MG63 (cell line): Measurements from ENCODE around the gene HES4. TPM values are rescaled to one million over a fixed set of nuclear protein-coding genes. Genes with fewer than 3 reads are reported as not detected.
"Not testable (repeated sequence)": the region's sequence is repeated elsewhere in the genome, so short reads cannot be mapped to it uniquely, and the experiment has no call there.

ENCODE experiments used
- DNase-seq: peaks from one replicate; pipeline ENCODE4 v3.0.0-alpha.2; 2020
- H3K27me3 ChIP-seq: fragments of 250-450 bp; sonication (Bioruptor Pico); 2 replicates; pipeline ENCODE4 v1.5.1; 2020; ENCODE audit warnings: mild to moderate bottlenecking, moderate library complexity
- H3K36me3 ChIP-seq: fragments of 250-450 bp; sonication (Bioruptor Pico); 2 replicates; pipeline ENCODE4 v1.5.1; 2020; ENCODE audit warnings: mild to moderate bottlenecking, moderate library complexity
- H3K4me3 ChIP-seq: fragments of 250-450 bp; sonication (Bioruptor Pico); 2 replicates; pipeline ENCODE4 v1.5.1; 2020; ENCODE audit warnings: mild to moderate bottlenecking, moderate library complexity
- H3K9me3 ChIP-seq: fragments of 250-450 bp; sonication (Bioruptor Pico); 2 replicates; pipeline ENCODE4 v1.5.1; 2020; ENCODE audit warnings: mild to moderate bottlenecking, moderate library complexity
- total RNA-seq: library from RNA; depleted of rRNA; stranded (reverse); fragments of >200 nt; shearing (Covaris generic); gene quantifications from 2 replicates; pipeline ENCODE4 v1.2.3, GENCODE V29; 2014; ENCODE audit warnings: low replicate concordance

Gene HES4
- total RNA-seq, 1 experiment from 2014 or later: 25.5 TPM

DNA sequence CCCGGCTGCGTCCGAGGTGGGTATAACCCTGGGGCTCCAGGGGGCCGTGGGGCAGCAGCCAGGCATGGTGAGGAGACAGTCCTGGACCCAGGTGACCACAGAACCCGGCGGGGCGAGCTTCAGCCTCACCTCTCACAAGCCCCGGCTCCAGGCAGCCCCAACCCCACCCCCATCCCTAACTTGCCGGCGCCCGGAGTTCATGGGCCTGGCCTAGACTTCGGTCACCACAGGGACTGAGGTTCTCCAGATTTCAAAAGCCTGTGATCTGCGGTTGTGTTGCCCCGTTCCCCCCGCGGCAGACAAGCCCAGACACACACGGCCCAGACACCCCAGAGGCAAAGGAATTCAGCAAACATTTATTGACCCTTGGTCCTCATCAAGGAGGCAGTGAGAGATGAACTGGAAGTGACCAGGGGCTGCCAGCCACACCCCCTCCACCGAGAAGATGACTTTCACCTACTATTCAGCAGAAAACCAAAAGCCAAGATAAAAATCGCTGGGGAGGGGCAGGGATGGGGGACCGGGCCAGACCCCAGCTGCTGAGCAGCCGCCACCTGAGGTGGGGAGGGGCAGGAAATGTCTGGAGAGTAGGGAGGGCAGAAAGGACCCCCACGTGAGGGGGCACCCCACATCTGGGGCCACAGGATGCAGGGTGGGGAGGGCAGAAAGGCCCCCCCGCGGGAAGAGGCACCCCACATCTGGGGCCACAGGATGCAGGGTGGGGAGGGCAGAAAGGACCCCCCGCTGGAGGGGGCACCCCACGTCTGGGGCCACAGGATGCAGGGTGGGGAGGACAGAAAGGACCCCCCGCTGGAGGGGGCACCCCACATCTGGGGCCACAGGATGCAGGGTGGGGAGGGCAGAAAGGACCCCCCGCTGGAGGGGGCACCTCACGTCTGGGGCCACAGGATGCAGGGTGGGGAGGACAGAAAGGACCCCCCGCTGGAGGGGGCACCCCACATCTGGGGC lies 3.9 kb downstream of the HES4 start:
- no peaks in the 10 kb centered on the region for H3K36me3 ChIP-seq
- H3K27me3 ChIP-seq: no peaks in the 10 kb centered on the region
- H3K4me3 ChIP-seq: no peak overlapping the region
- H3K9me3 ChIP-seq: no peaks in the 10 kb centered on the region
- DNase-seq: no peak

DNA sequence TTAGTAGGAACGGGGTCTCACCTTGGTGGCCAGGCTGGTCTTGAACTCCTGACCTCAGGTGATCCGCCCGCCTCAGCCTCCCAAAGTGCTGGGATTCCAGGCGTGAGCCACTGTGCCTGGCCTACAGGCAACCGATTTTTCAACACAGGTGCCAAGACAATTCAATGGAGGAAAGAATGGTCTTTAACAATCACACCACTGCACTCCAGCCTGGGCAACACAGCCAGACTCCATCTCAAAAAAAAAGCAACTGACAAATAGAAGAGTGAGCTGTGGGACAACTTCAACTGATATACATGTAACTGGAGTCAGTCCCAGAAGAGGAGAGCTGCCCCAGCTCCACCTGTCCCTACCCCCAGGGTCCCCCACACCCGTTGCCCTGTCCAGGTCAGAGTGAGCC lies 5.4 kb downstream of the HES4 start:
- not testable (repeated sequence) for H3K9me3 ChIP-seq, DNase-seq, H3K36me3 ChIP-seq, H3K4me3 ChIP-seq, H3K27me3 ChIP-seq

DNA sequence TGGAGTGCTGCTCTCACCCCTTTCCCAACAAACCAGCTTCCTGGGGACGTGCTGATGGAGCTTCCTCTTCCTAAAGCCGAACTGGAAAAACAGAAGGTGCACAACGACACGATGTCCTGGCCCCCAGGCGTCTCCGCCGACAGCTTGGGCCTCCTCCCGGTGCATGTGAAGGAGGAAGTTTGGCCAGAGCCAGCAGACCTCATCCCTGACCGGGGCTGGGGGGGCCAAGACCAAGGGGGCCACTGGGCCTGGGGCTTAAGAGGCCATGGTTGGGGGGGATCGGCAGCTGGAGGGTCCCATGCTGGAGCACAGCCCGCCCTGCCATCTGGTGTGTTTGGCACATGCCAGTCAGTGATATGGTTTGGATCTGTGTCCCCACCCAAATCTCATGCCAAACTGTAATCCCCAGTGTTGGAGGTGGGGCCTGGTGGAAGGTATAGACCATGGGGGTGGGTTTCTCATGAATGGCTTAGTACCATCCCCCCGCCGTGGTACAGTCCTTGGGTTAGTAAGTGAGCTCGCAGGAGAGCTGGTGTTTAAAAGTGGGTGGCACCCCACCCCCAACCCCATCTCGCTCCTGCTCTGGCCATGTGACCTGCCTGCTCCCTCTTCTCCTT lies 6.4 kb downstream of the HES4 start:
- DNase-seq: no peak
- Histone ChIP-seq H3K36me3 (no peaks in the 10 kb centered on the region), H3K27me3 (no peaks in the 10 kb centered on the region), H3K4me3 (no peak overlapping the region), H3K9me3 (no peaks in the 10 kb centered on the region)

DNA sequence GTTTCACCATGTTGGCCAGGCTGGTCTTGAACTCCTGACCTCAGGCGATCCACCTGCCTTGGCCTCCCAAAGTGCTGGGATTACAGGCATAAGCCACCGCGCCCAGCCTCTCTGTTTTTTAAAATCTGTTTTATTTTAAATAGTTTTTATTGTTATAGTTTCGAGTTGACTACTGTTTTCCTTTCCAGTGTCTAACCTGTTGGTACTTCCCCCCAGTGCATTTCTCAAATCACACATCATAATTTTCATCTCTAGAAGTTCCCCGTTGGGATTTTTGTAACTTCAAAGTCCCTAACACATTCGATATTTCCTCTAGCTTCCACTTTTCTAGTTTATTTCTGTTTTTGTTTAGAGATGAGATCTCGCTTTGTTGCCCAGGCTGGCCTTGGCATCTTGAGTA lies 7.5 kb downstream of the HES4 start:
- H3K4me3 ChIP-seq: no peak overlapping the region
- no peaks in the 10 kb centered on the region for H3K9me3 ChIP-seq
- no peaks in the 10 kb centered on the region for H3K36me3 ChIP-seq
- no peaks in the 10 kb centered on the region for H3K27me3 ChIP-seq
- no peak for DNase-seq

DNA sequence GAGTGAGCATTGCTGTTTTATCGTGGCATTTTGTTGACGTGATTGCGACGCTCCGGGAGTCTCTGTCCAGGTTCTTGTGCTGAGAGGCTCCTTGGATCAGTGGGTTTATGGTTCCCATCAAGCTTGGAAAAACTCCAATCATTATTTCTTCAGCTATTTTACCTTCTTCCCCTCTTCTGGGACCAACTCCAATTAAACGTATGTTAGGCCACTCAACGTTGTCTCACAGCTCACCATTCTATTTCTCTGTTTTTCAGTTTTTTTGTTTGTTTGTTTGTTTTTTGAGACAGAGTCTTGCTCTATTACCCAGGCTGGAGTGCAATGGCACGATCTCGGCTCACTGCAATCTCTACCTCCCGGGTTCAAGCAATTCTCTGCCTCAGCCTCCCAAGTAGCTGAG lies 8.0 kb downstream of the HES4 start:
- Histone ChIP-seq H3K9me3 (no peaks in the 10 kb centered on the region), H3K36me3 (no peaks in the 10 kb centered on the region), H3K27me3 (no peaks in the 10 kb centered on the region), H3K4me3 (no peak overlapping the region)
- no peak for DNase-seq

DNA sequence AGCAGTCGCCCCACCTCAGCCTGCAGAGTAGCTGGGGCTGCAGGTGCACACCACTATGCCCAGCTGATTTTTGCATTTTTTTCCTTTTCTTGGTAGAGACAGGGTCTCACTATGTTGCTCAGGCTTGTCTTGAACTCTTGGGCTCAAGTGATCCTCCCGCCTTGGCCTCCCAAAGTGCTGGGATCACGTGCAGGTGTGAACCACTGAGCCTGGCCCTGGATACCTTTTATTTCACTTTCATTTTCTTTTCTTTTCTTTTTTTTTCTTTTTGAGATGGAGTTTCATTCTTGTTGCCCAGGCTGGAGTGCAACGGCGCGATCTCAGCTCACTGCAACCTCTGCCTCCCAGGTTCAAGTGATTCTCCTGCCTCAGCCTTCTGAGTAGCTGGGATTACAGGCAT lies 8.6 kb downstream of the HES4 start:
- not testable (repeated sequence) for H3K9me3 ChIP-seq, H3K36me3 ChIP-seq, H3K4me3 ChIP-seq, H3K27me3 ChIP-seq, DNase-seq

DNA sequence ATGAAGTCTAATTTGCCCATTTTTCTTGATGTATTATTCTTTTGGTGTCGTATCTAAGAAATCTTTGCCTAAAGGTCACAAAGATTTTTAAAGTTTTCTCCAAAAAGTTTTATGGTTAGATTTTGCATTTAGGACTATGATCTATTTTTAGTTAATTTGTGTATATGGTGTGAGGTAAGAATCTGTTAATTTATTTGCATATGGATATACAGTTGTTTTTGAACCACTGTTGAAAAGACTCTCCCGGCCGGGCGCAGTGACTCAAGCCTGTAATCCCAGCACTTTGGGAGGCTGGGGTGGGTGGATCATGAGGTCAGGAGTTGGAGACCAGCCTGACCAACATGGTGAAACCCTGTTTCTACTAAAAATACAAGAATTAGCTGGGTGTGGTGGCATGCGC lies 11.8 kb downstream of the HES4 start:
- not testable (repeated sequence) for H3K36me3 ChIP-seq, H3K9me3 ChIP-seq, H3K4me3 ChIP-seq, H3K27me3 ChIP-seq
- DNase-seq: peak; percentile 34

DNA sequence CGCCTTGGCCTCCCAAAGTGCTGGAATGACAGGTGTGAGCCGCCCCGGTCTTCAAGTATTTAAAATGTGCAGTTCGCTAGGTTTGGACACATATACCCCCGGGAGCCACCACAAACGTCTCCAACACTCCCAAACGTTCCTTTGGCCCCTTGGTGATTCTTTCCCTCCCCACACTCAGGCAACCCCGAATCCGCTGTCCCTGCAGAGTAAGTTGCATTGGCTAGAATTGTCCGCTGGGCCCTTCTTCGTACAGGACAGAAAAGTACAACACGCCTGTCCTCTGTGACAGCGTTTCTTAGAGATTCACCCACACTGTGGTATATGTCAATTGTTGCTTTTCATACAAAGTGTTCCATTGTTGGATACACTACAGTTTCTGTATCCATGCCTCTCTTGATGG lies 14.8 kb downstream of the HES4 start:
- Histone ChIP-seq H3K27me3 (no peaks in the 10 kb centered on the region), H3K36me3 (no peaks in the 10 kb centered on the region), H3K9me3 (no peaks in the 10 kb centered on the region), H3K4me3 (no peak overlapping the region)
- no peak for DNase-seq

DNA sequence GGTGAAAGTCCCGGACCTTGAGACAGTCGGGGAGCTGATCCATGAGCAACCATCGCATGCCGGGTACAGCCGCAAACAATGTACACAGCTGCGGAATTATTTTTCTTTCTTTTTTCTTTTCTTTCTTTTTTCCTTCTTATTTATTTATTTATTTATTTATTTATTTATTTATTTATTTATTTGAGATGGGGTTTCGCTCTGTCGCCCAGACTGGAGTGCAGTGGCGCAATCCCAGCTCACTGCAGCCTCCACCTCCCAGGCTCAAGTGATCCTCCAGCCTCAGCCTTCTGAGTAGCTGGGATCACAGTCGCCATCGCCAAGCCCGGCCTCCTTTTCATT lies 15.5 kb downstream of the HES4 start:
- Histone ChIP-seq H3K36me3 (no peaks in the 10 kb centered on the region), H3K9me3 (no peaks in the 10 kb centered on the region), H3K27me3 (no peaks in the 10 kb centered on the region), H3K4me3 (no peak overlapping the region; the same call in 1 of the 2 replicates)
- DNase-seq: no peak

DNA sequence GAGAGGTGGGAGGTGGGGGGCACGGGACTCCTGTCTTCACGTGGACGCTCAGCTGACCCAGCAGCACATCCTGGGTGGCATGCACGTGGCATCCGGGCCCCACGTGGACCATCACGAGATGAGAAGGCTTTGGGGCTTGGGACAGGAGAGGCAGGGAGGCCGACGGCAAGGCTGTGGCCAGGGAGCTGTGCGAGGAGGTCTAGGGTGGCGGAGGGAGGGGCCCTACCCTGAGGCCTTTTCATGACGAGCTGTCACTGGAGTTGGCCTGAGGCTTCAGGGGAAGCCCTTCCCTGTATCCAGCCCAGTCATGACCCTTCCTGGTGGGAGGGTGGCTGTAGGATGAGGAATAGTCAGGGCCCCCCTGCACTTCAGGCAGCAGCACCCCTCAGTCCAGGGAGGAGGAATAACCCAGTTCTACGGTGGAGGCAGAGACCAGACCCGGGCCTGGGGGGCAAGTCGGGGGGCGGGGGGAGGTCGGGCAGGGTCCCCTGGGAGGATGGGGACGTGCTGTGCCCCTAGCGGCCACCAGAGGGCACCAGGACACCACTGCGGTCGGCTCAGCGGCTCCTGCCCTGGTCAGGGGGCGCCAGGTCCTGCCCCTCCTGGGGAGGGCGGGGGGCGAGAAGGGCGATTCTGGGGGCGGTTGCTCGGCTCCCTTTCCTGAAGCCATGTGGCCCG lies 16.0 kb downstream of the HES4 start:
- H3K9me3 ChIP-seq: no peaks in the 10 kb centered on the region
- no peak overlapping the region; the same call in 1 of the 2 replicates for H3K4me3 ChIP-seq
- peak; percentile 41 for DNase-seq
- H3K36me3 ChIP-seq: no peaks in the 10 kb centered on the region
- H3K27me3 ChIP-seq: no peaks in the 10 kb centered on the region

DNA sequence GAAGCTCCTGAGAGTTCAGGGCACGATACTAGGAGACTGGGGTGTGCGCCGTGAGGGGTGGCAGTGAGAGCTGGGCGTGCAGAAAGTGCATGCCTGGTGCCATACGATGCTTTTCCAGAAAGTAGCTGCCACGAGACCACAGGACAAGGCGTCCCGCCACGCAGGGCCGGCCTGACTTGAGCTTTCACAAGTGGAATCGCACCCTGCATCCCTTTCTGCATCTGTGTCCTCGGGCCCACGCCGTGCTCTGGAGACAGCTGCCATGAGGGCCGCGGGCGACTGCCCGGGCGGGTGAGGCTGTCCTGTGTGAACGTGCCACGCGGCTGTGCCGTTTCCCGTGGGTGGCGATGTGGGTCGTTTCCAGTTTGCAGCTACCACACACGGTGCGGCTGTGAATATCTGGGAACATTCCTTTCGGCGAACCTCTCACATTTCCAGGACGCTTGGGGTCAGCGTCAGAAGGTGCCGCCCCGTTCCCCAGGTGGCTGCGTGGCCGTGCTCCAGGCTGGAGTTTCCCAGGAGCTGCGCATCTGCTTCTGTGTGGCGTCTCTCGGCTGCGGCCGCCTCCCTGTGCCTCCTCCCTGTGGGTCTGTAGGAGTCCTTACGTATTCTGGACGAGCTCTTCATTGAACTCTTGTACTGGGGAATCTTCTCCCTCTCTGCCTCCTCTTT lies 17.0 kb downstream of the HES4 start:
- no peak for DNase-seq
- Histone ChIP-seq H3K27me3 (no peaks in the 10 kb centered on the region), H3K4me3 (no peak overlapping the region), H3K9me3 (no peaks in the 10 kb centered on the region), H3K36me3 (no peaks in the 10 kb centered on the region)

DNA sequence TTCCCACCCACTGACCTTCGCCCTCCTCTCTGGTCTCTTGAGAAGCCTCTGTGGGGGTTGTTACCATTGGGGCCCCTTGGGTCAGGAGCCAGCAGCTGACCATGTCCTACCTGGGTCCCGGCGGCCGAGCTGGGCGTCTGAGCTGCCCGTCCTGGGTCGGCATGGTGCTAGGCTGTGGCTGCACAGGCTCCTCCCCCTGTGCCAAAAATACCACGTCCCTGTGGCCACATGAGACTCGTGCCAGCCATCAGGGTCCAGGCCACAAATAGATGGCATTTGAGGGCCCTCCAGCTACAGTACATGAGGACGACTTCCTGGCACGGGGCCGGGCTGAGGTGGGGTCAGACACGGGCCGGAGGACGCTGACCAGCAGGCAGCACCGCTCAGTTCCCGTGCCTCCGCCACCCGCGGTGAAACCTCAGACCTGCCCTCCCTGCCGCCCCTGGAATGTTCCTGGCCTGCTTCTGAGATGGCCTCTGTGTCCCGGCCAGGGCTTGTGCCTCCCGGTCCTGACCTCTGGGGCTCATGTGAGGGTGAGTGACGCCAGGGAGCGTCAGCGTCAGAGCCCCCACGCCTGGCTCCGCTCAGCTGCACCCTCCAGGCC lies 17.8 kb downstream of the HES4 start, which contains the start of gene PERM1:
PERM1 (minus strand) TSS at position 139 of the 604 bp plus-strand sequence. CDS start 1,064 bp downstream, outside the sequence.
- Histone ChIP-seq H3K27me3 (no peaks in the 10 kb centered on the region), H3K36me3 (no peaks in the 10 kb centered on the region), H3K9me3 (no peaks in the 10 kb centered on the region), H3K4me3 (no peak within 1 kb of the TSS)
- no peak for DNase-seq

DNA sequence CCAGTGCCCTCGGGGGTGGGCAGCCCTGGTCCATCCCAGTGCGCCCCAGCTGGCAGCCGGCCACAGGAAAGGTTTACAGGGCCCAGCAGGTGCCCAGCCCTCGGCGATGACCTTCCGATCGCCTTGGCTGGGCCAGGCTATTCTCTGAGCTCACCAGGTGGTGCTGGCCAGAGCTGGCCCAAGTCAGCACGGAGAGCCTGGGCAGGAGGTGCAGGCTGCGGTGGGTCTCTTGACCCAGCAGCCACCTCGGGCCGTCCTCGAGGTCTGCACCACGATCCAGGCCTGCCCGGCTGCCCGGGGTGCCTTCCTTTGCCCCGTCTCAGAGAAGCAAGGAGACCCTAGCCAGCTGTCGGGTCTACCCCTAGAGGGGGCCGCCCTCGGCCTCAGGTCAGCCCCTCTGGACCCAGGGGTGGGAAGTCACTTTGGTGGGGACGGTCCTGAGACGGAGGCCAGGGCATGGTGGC lies 18.4 kb downstream of the HES4 start:
- H3K36me3 ChIP-seq: no peaks in the 10 kb centered on the region
- H3K27me3 ChIP-seq: no peaks in the 10 kb centered on the region
- no peak for DNase-seq
- H3K9me3 ChIP-seq: no peaks in the 10 kb centered on the region
- H3K4me3 ChIP-seq: no peak overlapping the region

DNA sequence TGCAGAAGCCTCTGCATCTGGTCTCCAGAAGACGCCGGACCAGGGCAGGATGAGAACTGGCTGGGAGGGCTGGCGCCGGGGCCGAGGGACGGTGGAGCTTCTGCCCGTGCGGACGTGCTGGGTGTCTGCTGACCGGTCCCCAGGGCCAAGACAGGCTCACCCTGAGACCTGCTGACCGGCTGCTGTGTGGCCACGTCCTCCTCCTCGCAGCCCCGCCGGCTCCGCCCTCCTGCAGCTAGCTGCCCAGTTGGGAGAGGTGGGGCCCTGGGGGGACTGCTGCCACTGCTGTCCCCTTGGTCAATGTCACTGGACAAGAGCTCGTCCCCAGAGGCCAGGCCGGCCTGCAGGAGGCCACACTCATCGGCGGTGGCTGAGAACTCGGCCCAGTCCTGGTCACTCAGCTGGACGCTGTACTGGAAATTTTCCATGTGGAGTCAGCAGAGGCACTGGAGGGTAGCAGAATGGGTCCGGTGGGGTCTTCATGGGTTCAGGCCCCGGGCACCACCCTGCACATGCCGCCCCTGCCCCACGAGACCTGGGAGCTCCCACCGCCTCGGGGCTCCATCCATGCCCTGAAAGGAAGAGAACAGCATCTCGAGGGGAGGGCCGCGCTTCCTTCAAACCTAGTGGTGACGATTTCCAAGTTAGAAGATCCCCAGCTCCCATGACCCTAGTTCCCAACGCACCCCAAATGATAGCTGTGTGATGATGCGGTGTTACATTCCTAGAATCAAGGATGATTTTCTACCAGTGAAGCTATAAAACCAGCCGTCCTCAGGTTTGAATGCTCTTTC lies 19.1 kb downstream of the HES4 start:
- H3K4me3 ChIP-seq: no peak overlapping the region
- H3K9me3 ChIP-seq: no peaks in the 10 kb centered on the region
- H3K27me3 ChIP-seq: no peaks in the 10 kb centered on the region
- H3K36me3 ChIP-seq: no peaks in the 10 kb centered on the region
- no peak for DNase-seq

DNA sequence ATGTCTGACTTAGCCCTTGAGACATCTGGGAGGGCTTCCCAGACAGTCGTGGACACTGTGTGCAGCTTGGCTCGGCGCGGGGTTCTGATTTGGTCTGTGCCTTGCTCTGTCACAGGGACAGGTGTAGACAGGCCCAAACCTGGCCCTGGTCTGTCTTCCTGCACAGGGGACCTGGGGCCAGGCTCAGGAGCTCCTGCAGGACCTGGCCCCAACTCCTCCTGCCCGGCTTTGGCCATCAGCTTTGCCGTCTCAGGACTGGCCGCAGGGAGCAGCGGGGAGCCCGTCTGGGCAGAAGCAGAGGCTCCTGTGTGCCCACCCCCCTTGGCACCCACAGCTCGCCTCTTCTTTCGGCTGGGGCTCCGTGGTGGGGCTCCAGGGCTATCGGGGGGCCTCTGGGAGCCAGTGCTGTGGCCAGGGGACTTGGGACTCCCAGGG lies 19.7 kb downstream of the HES4 start:
- no peaks in the 10 kb centered on the region for H3K27me3 ChIP-seq
- H3K9me3 ChIP-seq: no peaks in the 10 kb centered on the region
- no peak overlapping the region for H3K4me3 ChIP-seq
- H3K36me3 ChIP-seq: no peaks in the 10 kb centered on the region
- DNase-seq: no peak

DNA sequence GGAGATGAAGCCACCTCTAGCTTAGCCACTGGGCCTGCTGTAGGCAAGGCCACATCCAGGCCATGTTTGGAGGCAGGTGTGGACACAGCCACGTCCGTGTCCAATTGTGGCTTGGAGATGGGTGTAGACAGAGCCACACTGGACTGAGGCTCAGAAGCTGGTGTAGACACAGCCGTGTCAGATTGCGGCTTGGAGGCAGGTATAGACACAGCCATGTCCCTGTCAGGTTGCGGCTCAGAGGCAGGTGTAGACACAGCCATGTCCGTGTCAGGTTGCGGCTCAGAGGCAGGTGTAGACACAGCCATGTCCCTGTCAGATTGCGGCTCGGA lies 20.2 kb downstream of the HES4 start:
- DNase-seq: no peak
- Histone ChIP-seq H3K4me3 (no peak overlapping the region), H3K27me3 (no peaks in the 10 kb centered on the region), H3K9me3 (no peaks in the 10 kb centered on the region), H3K36me3 (no peaks in the 10 kb centered on the region)
